ENCODE measurements around the gene ATP6V1C2. TPM values are rescaled to one million over a fixed set of nuclear protein-coding genes. Genes with fewer than 3 reads are reported as not detected.

Gene ATP6V1C2
- total and polyA plus RNA-seq, 2 donors (not counting 1 experiment from before 2014, with no cell fraction given), result under 0.01 TPM; not detected in 1

DNA sequence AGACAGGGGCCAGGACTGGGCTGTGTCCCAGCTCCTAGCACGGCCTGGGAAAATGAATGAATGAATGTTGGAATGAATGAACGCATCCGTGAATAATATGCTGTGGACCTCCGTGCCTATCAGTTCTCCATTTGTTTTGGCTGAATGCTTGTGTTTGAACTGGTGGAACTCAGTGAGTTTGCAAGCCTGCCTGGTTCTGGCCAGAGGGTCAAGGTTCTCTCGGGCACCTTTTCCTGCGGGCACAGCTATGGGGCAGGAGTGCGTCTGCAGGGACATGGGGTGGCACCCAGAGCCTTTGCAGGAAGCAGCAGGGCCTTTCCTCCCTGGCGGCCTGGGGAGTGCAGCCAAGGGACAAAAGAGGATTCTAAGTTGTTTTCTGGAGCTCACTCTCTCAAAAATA lies 108.8 kb downstream of the ATP6V1C2 start:
- H3K9ac ChIP-seq (ENCODE audit: insufficient read depth, low read length), result no peak overlapping the region
- DNase-seq (ENCODE audit: low read depth in 2 of 2), result no peak
- no peak overlapping the region for H3K4me2 ChIP-seq (ENCODE audit: extremely low read depth, insufficient read depth, low read length)
- H3K9me3 ChIP-seq (ENCODE audit: control insufficient read depth, insufficient read depth, low read depth, low read length), result no peaks in the 10 kb centered on the region
- H2AFZ ChIP-seq (ENCODE audit: low read length), result no peak overlapping the region
- H3K79me2 ChIP-seq (ENCODE audit: control insufficient read depth, insufficient read depth, low read length), result no peaks in the 10 kb centered on the region
- no peak overlapping the region for H3K4me3 ChIP-seq (replicated peaks in 1 of 4; ENCODE audit: control extremely low read depth in 1 of 4, insufficient read depth in 1 of 4, low read depth in 3 of 4, low read length in 4 of 4)
- H4K20me1 ChIP-seq (ENCODE audit: control insufficient read depth, extremely low read depth, insufficient read depth, low read length), result no peaks in the 10 kb centered on the region
- H3K27me3 ChIP-seq (ENCODE audit: control insufficient read depth, insufficient read depth, low read length), result peaks cover 30% of the 10 kb centered on the region
- no peak for TF ChIP-seq EZH2 (IDR thresholded peaks at IDR 0.05; ENCODE audit: low read length, missing control alignments)
- TF ChIP-seq, protein P1, sequence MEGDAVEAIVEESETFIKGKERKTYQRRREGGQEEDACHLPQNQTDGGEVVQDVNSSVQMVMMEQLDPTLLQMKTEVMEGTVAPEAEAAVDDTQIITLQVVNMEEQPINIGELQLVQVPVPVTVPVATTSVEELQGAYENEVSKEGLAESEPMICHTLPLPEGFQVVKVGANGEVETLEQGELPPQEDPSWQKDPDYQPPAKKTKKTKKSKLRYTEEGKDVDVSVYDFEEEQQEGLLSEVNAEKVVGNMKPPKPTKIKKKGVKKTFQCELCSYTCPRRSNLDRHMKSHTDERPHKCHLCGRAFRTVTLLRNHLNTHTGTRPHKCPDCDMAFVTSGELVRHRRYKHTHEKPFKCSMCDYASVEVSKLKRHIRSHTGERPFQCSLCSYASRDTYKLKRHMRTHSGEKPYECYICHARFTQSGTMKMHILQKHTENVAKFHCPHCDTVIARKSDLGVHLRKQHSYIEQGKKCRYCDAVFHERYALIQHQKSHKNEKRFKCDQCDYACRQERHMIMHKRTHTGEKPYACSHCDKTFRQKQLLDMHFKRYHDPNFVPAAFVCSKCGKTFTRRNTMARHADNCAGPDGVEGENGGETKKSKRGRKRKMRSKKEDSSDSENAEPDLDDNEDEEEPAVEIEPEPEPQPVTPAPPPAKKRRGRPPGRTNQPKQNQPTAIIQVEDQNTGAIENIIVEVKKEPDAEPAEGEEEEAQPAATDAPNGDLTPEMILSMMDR (conservative IDR thresholded peaks at IDR 0.05 in 1 of 2, IDR thresholded peaks at IDR 0.05 in 1 of 2; ENCODE audit: low read depth in 1 of 2, low read length in 2 of 2), result no peak
- no peaks in the 10 kb centered on the region for H3K36me3 ChIP-seq (ENCODE audit: control insufficient read depth, insufficient read depth, low read length)
- H3K27ac ChIP-seq (ENCODE audit: insufficient read depth, low read length), result no peak overlapping the region
- H3K4me1 ChIP-seq (ENCODE audit: control insufficient read depth, extremely low read depth, insufficient read depth, low read length), result no peaks in the 10 kb centered on the region

- no peak overlapping the region for H3K9ac ChIP-seq (ENCODE audit: insufficient read depth, low read length)
- no peak overlapping the region for H2AFZ ChIP-seq (ENCODE audit: low read length)
- H4K20me1 ChIP-seq (ENCODE audit: control insufficient read depth, extremely low read depth, insufficient read depth, low read length), result no peaks in the 10 kb centered on the region
- H3K79me2 ChIP-seq (ENCODE audit: control insufficient read depth, insufficient read depth, low read length), result no peaks in the 10 kb centered on the region
- no peak overlapping the region for H3K4me3 ChIP-seq (replicated peaks in 1 of 4; ENCODE audit: control extremely low read depth in 1 of 4, insufficient read depth in 1 of 4, low read depth in 3 of 4, low read length in 4 of 4)
- no peak overlapping the region for H3K27ac ChIP-seq (ENCODE audit: insufficient read depth, low read length)
- H3K36me3 ChIP-seq (ENCODE audit: control insufficient read depth, insufficient read depth, low read length), result no peaks in the 10 kb centered on the region
- no peak overlapping the region for H3K4me2 ChIP-seq (ENCODE audit: extremely low read depth, insufficient read depth, low read length)
- H3K27me3 ChIP-seq (ENCODE audit: control insufficient read depth, insufficient read depth, low read length), result peaks cover 30% of the 10 kb centered on the region
- no peaks in the 10 kb centered on the region for H3K9me3 ChIP-seq (ENCODE audit: control insufficient read depth, insufficient read depth, low read depth, low read length)
- H3K4me1 ChIP-seq (ENCODE audit: control insufficient read depth, extremely low read depth, insufficient read depth, low read length), result no peaks in the 10 kb centered on the region
- TF ChIP-seq, protein P1 (conservative IDR thresholded peaks at IDR 0.05 in 1 of 2, IDR thresholded peaks at IDR 0.05 in 1 of 2; ENCODE audit: low read depth in 1 of 2, low read length in 2 of 2), result no peak
- TF ChIP-seq EZH2 (IDR thresholded peaks at IDR 0.05; ENCODE audit: low read length, missing control alignments), result no peak
- DNase-seq (ENCODE audit: low read depth in 2 of 2), result no peak
Observed at GRCh38 chr2:10830641-10831399, 109.4 kb downstream of the ATP6V1C2 start.

DNA sequence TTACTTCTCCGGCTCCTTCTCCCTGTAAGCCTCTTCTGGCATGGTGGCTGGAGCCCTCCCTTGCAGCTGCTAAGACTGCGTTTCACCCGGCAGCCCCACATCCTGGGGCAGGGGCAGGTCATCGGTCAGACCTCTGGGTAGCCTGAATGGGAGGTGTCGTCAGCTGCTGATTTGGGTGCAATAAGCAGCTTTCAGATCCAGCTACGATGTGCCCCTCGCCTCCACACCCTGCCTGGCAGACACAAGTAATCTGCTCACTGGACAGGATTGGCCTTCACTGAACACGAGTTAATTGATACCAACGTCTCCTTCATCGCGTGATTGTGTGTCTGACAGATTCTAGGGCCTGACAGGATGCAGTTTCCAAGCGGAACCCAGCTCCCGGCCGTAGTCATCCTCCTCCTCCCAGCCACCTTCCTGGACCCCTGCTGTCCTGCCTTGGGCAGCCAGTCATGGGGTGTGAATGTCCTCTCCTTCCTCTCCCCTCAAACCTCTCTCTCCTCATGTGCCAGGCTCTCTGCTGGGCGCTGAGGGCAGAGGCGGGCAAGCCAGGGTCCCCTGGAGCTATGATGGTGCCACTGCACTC lies 110.1 kb downstream of the ATP6V1C2 start:
- no peaks in the 10 kb centered on the region for H3K36me3 ChIP-seq (ENCODE audit: control insufficient read depth, insufficient read depth, low read length)
- H4K20me1 ChIP-seq (ENCODE audit: control insufficient read depth, extremely low read depth, insufficient read depth, low read length), result no peaks in the 10 kb centered on the region
- H3K4me1 ChIP-seq (ENCODE audit: control insufficient read depth, extremely low read depth, insufficient read depth, low read length), result no peaks in the 10 kb centered on the region
- no peak overlapping the region for H3K27ac ChIP-seq (ENCODE audit: insufficient read depth, low read length)
- no peak overlapping the region for H3K4me3 ChIP-seq (replicated peaks in 1 of 4; ENCODE audit: control extremely low read depth in 1 of 4, insufficient read depth in 1 of 4, low read depth in 3 of 4, low read length in 4 of 4)
- no peaks in the 10 kb centered on the region for H3K79me2 ChIP-seq (ENCODE audit: control insufficient read depth, insufficient read depth, low read length)
- no peaks in the 10 kb centered on the region for H3K9me3 ChIP-seq (ENCODE audit: control insufficient read depth, insufficient read depth, low read depth, low read length)
- peaks cover 30% of the 10 kb centered on the region for H3K27me3 ChIP-seq (ENCODE audit: control insufficient read depth, insufficient read depth, low read length)
- TF ChIP-seq, protein P1 (conservative IDR thresholded peaks at IDR 0.05 in 1 of 2, IDR thresholded peaks at IDR 0.05 in 1 of 2; ENCODE audit: low read depth in 1 of 2, low read length in 2 of 2), result no peak
- no peak for TF ChIP-seq EZH2 (IDR thresholded peaks at IDR 0.05; ENCODE audit: low read length, missing control alignments)
- no peak overlapping the region for H3K4me2 ChIP-seq (ENCODE audit: extremely low read depth, insufficient read depth, low read length)
- no peak overlapping the region for H2AFZ ChIP-seq (ENCODE audit: low read length)
- H3K9ac ChIP-seq (ENCODE audit: insufficient read depth, low read length), result no peak overlapping the region
- no peak for DNase-seq (ENCODE audit: low read depth in 2 of 2)
